Neural cell (in vitro differentiated cells): ENCODE measurements around the gene MAGI2. TPM values are rescaled to one million over a fixed set of nuclear protein-coding genes. Genes with fewer than 3 reads are reported as not detected.

Experiments used
- H2AFZ ChIP-seq: fragments of 200-600, 300-800 bp; sonication (generic), shearing (Covaris generic); 2 replicates; pipeline ENCODE4 v1.6.0; 2014; ENCODE audit warnings: low read depth, mild to moderate bottlenecking, antibody characterized with exemption, low read length, moderate library complexity
- H3F3A ChIP-seq: fragments of 200-600 bp; shearing (Covaris generic); 2 replicates; pipeline ENCODE4 v1.6.1; 2016; ENCODE audit warnings: mild to moderate bottlenecking, moderate library complexity, mixed read lengths, antibody characterized with exemption, low read length; ENCODE audit not compliant: insufficient read depth, poor library complexity, severe bottlenecking
- H3K27ac ChIP-seq: fragments of 200-600, 300-800 bp; sonication (generic), shearing (Covaris generic); 2 replicates; pipeline ENCODE4 v1.5.1; 2014; ENCODE audit warnings: mild to moderate bottlenecking, low read length, moderate library complexity
- H3K27me3 ChIP-seq: fragments of 300-800, 200-600 bp; sonication (generic), shearing (Covaris generic); 2 replicates; pipeline ENCODE4 v1.6.0; 2014; ENCODE audit warnings: mild to moderate bottlenecking, low read depth, low read length, moderate library complexity; ENCODE audit not compliant: insufficient read depth
- H3K36me3 ChIP-seq: fragments of 300-800, 200-600 bp; sonication (generic), shearing (Covaris generic); 2 replicates; pipeline ENCODE4 v1.5.1; 2014; ENCODE audit warnings: mild to moderate bottlenecking, antibody characterized with exemption, low read length, moderate library complexity; ENCODE audit not compliant: insufficient read depth
- H3K4me2 ChIP-seq: fragments of 300-800, 200-600 bp; sonication (generic), shearing (Covaris generic); 2 replicates; pipeline ENCODE4 v1.6.0; 2014; ENCODE audit warnings: mild to moderate bottlenecking, low read length
- H3K4me3 ChIP-seq: fragments of 300-800, 200-600 bp; sonication (generic), shearing (Covaris generic); 2 replicates; pipeline ENCODE4 v1.5.1; 2014; ENCODE audit warnings: mild to moderate bottlenecking, low read length, moderate library complexity
- H3K79me2 ChIP-seq: fragments of 200-600 bp; shearing (Covaris generic); replicated peaks from 2 replicates; pipeline ENCODE4 v1.6.0; 2014; ENCODE audit warnings: mild to moderate bottlenecking, low read length, moderate library complexity; ENCODE audit not compliant: insufficient read depth
- H3K9ac ChIP-seq: fragments of 300-800, 200-600 bp; sonication (generic), shearing (Covaris generic); 2 replicates; pipeline ENCODE4 v1.6.1; 2016; ENCODE audit warnings: mild to moderate bottlenecking, low read length, mixed read lengths
- H3K9me2 ChIP-seq: fragments of 200-600 bp; shearing (Covaris generic); 2 replicates; pipeline ENCODE4 v1.6.1; 2016; ENCODE audit warnings: mild to moderate bottlenecking, low read length, mixed read lengths; ENCODE audit not compliant: insufficient read depth
- H3K9me3 ChIP-seq: fragments of 200-600, 300-800 bp; sonication (generic), shearing (Covaris generic); 2 replicates; pipeline ENCODE4 v1.6.1; 2016; ENCODE audit warnings: mild to moderate bottlenecking, mixed run types, low read length, moderate library complexity, mixed read lengths
- H4K20me1 ChIP-seq: fragments of 200-600 bp; shearing (Covaris generic); 2 replicates; pipeline ENCODE4 v1.6.1; 2016; ENCODE audit warnings: mild to moderate bottlenecking, mixed run types; ENCODE audit not compliant: insufficient read depth
- CTCF ChIP-seq: fragments of 450-650 bp; IDR thresholded peaks from 2 replicates; pipeline ENCODE4 v1.5.1; 2014; ENCODE audit warnings: antibody characterized with exemption, mild to moderate bottlenecking, moderate library complexity; ENCODE audit not compliant: poor library complexity, severe bottlenecking
- EP300 ChIP-seq: fragments of 450-650 bp; conservative IDR thresholded peaks from 2 replicates; pipeline ENCODE4 v1.6.1; 2014; ENCODE audit warnings: antibody characterized with exemption, mild to moderate bottlenecking, moderate library complexity; ENCODE audit not compliant: poor library complexity, severe bottlenecking
- EZH2 ChIP-seq: fragments of 200-600, 300-800 bp; shearing (Covaris generic), sonication (generic); IDR thresholded peaks from 2 replicates; pipeline ENCODE4 v1.6.1; 2014; ENCODE audit warnings: antibody characterized with exemption, low read length, borderline replicate concordance, mild to moderate bottlenecking; ENCODE audit not compliant: insufficient read depth, poor library complexity, severe bottlenecking
- MXI1 ChIP-seq: fragments of 450-650 bp; conservative IDR thresholded peaks from 2 replicates; pipeline ENCODE4 v1.6.1; 2014; ENCODE audit warnings: antibody characterized with exemption, mild to moderate bottlenecking; ENCODE audit not compliant: poor library complexity, severe bottlenecking
- POLR2AphosphoS5 ChIP-seq: IDR thresholded peaks from 2 replicates; pipeline ENCODE4 v1.6.1; 2012
- RAD21 ChIP-seq: fragments of 450-650 bp; conservative IDR thresholded peaks from 2 replicates; pipeline ENCODE4 v1.6.1; 2014; ENCODE audit warnings: antibody characterized with exemption, mild to moderate bottlenecking, moderate library complexity
- REST ChIP-seq: IDR thresholded peaks from 2 replicates; pipeline ENCODE4 v1.6.1; 2012; ENCODE audit warnings: borderline replicate concordance
- SMC3 ChIP-seq: fragments of 450-650 bp; conservative IDR thresholded peaks from 2 replicates; pipeline ENCODE4 v1.6.1; 2014; ENCODE audit warnings: antibody characterized with exemption, mild to moderate bottlenecking, moderate library complexity; ENCODE audit not compliant: poor library complexity
- TAF1 ChIP-seq: IDR thresholded peaks from 2 replicates; pipeline ENCODE4 v1.6.1; 2012; ENCODE audit warnings: low read depth
- polyA plus RNA-seq: library from polyadenylated mRNA; depleted of rRNA; stranded (reverse); fragments of >200 nt; gene quantifications from 2 replicates; pipeline ENCODE4 v1.2.3, GENCODE V29; 2014

MAGI2 gene
- polyA plus RNA-seq, 1 donor from 2014 or later: 19.3 TPM

- Histone ChIP-seq H3K9me3 (no peaks in the 10 kb centered on the region), H3K36me3 (no peaks in the 10 kb centered on the region), H3K27ac (no peak overlapping the region), H3K4me2 (no peak overlapping the region), H4K20me1 (no peaks in the 10 kb centered on the region), H3F3A (no peaks in the 10 kb centered on the region), H3K9me2 (no peaks in the 10 kb centered on the region), H2AFZ (no peak overlapping the region), H3K4me3 (no peak overlapping the region), H3K9ac (no peak overlapping the region), H3K27me3 (no peaks in the 10 kb centered on the region), H3K79me2 (peaks cover 11% of the 10 kb centered on the region)
- no peak for TF ChIP-seq CTCF
- TF ChIP-seq POLR2AphosphoS5: no peak
- no peak for TF ChIP-seq EZH2
- TF ChIP-seq MXI1: no peak
- no peak for TF ChIP-seq REST
- TF ChIP-seq EP300: no peak
- TF ChIP-seq RAD21: no peak
- TF ChIP-seq SMC3: no peak
- no peak for TF ChIP-seq TAF1
Measured at GRCh38 chr7:78662939-78663338, 790.5 kb downstream of the MAGI2 start.

GRCh38 chr7:78649976-78650375 lies 803.5 kb downstream of the MAGI2 start:
- Histone ChIP-seq H2AFZ (no peak overlapping the region), H3K27me3 (no peaks in the 10 kb centered on the region), H3K4me2 (no peak overlapping the region), H3K27ac (no peak overlapping the region), H3K9me2 (no peaks in the 10 kb centered on the region), H3K4me3 (no peak overlapping the region), H3K9ac (no peak overlapping the region), H3F3A (no peaks in the 10 kb centered on the region), H3K79me2 (peaks cover 31% of the 10 kb centered on the region), H3K9me3 (no peaks in the 10 kb centered on the region), H3K36me3 (no peaks in the 10 kb centered on the region), H4K20me1 (no peaks in the 10 kb centered on the region)
- TF ChIP-seq CTCF (no peak), POLR2AphosphoS5 (no peak), REST (no peak), EZH2 (no peak), RAD21 (no peak), SMC3 (no peak), MXI1 (no peak), TAF1 (no peak), EP300 (no peak)
